ENCODE results near the gene ING5.

DNA sequence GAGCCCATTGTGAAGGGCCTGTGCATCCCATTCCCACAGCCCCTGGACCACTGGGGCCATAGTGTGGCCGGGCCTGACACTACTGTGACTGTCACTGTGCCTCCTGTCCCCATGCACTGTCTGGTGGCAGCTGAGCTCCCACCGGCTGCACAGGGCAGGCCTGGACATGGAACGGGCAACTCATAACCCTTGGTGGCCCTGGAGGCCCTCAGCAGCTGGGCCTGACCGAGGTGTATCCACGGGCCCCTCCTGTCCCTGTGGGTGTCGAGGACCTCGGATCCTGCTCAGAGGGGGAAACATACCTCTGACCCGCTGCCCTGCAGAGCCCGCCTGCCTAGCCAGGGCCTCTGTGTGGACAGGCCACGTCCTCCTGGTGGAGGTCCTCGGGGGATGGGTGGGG is 67.0 kb downstream of the ING5 start:
- TF ChIP-seq, protein P1, sequence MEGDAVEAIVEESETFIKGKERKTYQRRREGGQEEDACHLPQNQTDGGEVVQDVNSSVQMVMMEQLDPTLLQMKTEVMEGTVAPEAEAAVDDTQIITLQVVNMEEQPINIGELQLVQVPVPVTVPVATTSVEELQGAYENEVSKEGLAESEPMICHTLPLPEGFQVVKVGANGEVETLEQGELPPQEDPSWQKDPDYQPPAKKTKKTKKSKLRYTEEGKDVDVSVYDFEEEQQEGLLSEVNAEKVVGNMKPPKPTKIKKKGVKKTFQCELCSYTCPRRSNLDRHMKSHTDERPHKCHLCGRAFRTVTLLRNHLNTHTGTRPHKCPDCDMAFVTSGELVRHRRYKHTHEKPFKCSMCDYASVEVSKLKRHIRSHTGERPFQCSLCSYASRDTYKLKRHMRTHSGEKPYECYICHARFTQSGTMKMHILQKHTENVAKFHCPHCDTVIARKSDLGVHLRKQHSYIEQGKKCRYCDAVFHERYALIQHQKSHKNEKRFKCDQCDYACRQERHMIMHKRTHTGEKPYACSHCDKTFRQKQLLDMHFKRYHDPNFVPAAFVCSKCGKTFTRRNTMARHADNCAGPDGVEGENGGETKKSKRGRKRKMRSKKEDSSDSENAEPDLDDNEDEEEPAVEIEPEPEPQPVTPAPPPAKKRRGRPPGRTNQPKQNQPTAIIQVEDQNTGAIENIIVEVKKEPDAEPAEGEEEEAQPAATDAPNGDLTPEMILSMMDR (IDR thresholded peaks at IDR 0.05) = no peak
- TF ChIP-seq POLR2A (IDR thresholded peaks at IDR 0.05; ENCODE audit: low read depth) (no peak), POLR2AphosphoS5 (IDR thresholded peaks at IDR 0.05) (no peak), EP300 (IDR thresholded peaks at IDR 0.05) (no peak)
